Gastroesophageal sphincter (tissue), 4 donors: ENCODE data around the gene SELENOI. TPM values are rescaled to one million over a fixed set of nuclear protein-coding genes. Genes with fewer than 3 reads are reported as not detected.

ENCODE experiments used
- ATAC-seq: fragments of 150-250 bp; one replicate; pipeline ENCODE4 v1.9.1; 2016; ENCODE audit warnings: mild to moderate bottlenecking, moderate library complexity
- H3K27ac ChIP-seq, 4 donors: fragments of 200-600 bp; sonication (generic) in 3 of 4; 1 replicate in 3 of 4; 2 replicates in 1 of 4; pipeline ENCODE4 v1.5.1; 2016 to 2019
- H3K27me3 ChIP-seq: fragments of 200-600 bp; sonication (generic); one replicate; pipeline ENCODE4 v1.5.1; 2019
- H3K36me3 ChIP-seq, 2 donors: fragments of 200-600 bp; sonication (generic); one replicate each; pipeline ENCODE4 v1.5.1; 2019; ENCODE audit warnings: control low read depth in 1 of 2
- H3K4me1 ChIP-seq, 3 donors: fragments of 200-600 bp; sonication (generic); 1 replicate in 2 of 3; 2 replicates in 1 of 3; pipeline ENCODE4 v1.5.1; 2016 to 2019; ENCODE audit warnings: control low read depth in 2 of 3
- H3K4me3 ChIP-seq, 2 donors: fragments of 200-600 bp; sonication (generic); one replicate each; pipeline ENCODE4 v1.5.1; 2019; ENCODE audit warnings: mild to moderate bottlenecking in 1 of 2, moderate library complexity in 1 of 2
- H3K9me3 ChIP-seq, 3 donors: fragments of 200-600 bp; sonication (generic); one replicate each; pipeline ENCODE4 v1.5.1; 2017 to 2019; ENCODE audit warnings: control low read depth in 2 of 3
- EP300 ChIP-seq: sonication (generic); formaldehyde crosslinking; IDR thresholded peaks from one replicate; pipeline ENCODE4 v1.6.1; 2017; ENCODE audit warnings: antibody characterized with exemption, mild to moderate bottlenecking
- POLR2A ChIP-seq, 2 donors: fragments of 450-650 bp; IDR thresholded peaks; one replicate each; pipeline ENCODE4 v1.6.1; 2017; ENCODE audit warnings: antibody characterized with exemption in 2 of 2, mild to moderate bottlenecking in 2 of 2, moderate library complexity in 1 of 2
- POLR2AphosphoS5 ChIP-seq: sonication (generic); formaldehyde crosslinking; IDR thresholded peaks from one replicate; pipeline ENCODE4 v1.6.1; 2017; ENCODE audit warnings: antibody characterized with exemption
- WGBS, 2 donors: methylation state at CpG; one replicate each; pipeline ENCODE4 v1.1.5; 2018; ENCODE audit warnings: low coverage in 1 of 2; 5-methylcytosine and 5-hydroxymethylcytosine counted together
- total RNA-seq, 4 donors: library from RNA; depleted of rRNA; stranded (reverse); fragments of >200 nt; gene quantifications; one replicate each; pipeline ENCODE4 v1.1.0, GENCODE V29; 2016
- TF ChIP-seq, protein P1 (sequence below), 4 experiments: fragments of 200-600 bp in 2 of 4; fragments of 450-650 bp in 2 of 4; sonication (generic) in 1 of 4; IDR thresholded peaks; one replicate each; pipeline ENCODE4 v1.5.1; 2017 to 2019; ENCODE audit warnings: antibody characterized with exemption in 4 of 4, mild to moderate bottlenecking in 2 of 4, moderate library complexity in 2 of 4

Gene SELENOI
- total RNA-seq, 4 donors from 2014 or later: 7.0 to 10.9 (median 8.7) TPM

GRCh38 chr2:26428846-26429245, 82.9 kb downstream of the SELENOI start:
- Histone ChIP-seq H3K9me3 (no peaks in the 10 kb centered on the region), H3K36me3 (no peaks in the 10 kb centered on the region), H3K27me3 (no peaks in the 10 kb centered on the region), H3K27ac (no peak overlapping the region), H3K4me3 (no peak overlapping the region), H3K4me1 (no peaks in the 10 kb centered on the region)
- ATAC-seq: no peak
- TF ChIP-seq EP300 (no peak), POLR2AphosphoS5 (no peak), POLR2A (IDR thresholded peaks at IDR 0.05) (no peak)
- TF ChIP-seq, protein P1, sequence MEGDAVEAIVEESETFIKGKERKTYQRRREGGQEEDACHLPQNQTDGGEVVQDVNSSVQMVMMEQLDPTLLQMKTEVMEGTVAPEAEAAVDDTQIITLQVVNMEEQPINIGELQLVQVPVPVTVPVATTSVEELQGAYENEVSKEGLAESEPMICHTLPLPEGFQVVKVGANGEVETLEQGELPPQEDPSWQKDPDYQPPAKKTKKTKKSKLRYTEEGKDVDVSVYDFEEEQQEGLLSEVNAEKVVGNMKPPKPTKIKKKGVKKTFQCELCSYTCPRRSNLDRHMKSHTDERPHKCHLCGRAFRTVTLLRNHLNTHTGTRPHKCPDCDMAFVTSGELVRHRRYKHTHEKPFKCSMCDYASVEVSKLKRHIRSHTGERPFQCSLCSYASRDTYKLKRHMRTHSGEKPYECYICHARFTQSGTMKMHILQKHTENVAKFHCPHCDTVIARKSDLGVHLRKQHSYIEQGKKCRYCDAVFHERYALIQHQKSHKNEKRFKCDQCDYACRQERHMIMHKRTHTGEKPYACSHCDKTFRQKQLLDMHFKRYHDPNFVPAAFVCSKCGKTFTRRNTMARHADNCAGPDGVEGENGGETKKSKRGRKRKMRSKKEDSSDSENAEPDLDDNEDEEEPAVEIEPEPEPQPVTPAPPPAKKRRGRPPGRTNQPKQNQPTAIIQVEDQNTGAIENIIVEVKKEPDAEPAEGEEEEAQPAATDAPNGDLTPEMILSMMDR (IDR thresholded peaks at IDR 0.05): no peak
- 84 to 100% methylated on average over 2 of the region's 2 CpGs for WGBS, 2 donors

DNA sequence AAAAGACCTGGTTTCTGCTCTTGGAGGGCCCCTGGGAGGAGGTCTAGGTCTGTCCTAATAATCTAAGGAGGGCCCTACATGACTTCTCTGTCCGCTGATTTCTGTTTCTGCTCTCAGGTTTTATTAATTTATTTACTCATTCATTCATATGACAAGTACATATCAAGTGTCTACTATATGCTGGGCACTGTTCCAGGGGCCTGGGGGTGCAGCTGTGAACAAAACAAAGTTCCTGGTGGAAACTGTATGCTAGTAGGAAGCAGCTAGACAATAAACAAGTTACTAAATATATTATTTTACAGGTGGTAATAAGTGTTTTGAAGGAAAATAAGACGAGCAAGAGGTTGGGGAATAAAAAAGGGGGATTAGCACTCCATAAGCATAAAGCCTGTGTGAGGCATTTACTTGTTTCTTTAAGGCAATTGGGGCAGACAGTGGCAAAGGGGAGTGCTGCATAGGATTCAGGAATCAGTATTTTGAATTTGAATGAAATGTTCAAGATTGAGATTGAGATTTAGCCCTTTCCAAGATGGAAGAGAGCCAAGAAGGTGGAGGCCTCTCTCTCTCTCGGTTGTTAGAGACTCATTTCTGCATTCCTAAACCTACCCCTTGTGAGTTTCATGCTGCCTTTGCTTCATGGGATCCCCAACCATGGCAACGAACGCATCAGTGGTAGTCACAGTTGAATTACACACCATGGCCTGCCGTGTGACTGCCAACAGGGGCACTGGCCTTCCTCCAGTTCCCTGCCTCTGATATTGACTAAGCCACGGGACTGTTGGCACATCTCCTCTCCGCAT, 84.0 kb downstream of the SELENOI start:
- Histone ChIP-seq H3K36me3 (no peaks in the 10 kb centered on the region), H3K9me3 (no peaks in the 10 kb centered on the region), H3K27ac (no peak overlapping the region), H3K27me3 (no peaks in the 10 kb centered on the region), H3K4me1 (no peaks in the 10 kb centered on the region), H3K4me3 (no peak overlapping the region)
- ATAC-seq: no peak
- no peak for TF ChIP-seq EP300
- TF ChIP-seq POLR2AphosphoS5: no peak
- TF ChIP-seq POLR2A (IDR thresholded peaks at IDR 0.05): no peak
- TF ChIP-seq, protein P1 (IDR thresholded peaks at IDR 0.05): no peak
- 68 to 84% methylated on average over 8 of the region's 8 CpGs for WGBS, 2 donors

DNA sequence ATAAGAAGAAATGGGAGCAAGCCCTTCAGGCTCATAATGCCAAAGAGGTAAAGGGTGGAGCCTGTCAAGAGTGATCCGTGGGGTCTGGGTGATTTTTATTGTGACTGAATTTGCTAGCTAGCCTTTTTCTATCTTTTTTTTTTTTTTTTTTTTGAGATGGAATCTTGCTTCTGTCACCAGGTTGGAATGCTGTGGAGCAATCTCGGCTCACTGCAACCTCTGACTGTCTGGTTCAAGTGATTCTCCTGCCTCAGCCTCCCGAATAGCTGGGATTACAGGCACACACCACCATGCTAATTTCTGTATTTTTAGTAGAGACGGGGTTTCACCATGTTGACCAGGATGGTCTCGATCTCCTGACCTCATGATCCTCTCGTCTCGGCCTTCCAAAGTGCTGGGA, 84.9 kb downstream of the SELENOI start:
- TF ChIP-seq POLR2AphosphoS5 (no peak), EP300 (no peak)
- no peak overlapping the region for H3K4me3 ChIP-seq
- no peaks in the 10 kb centered on the region for H3K4me1 ChIP-seq
- H3K9me3 ChIP-seq: no peaks in the 10 kb centered on the region
- WGBS, 2 donors: 86 to 100% methylated on average over 1 to 7 of the region's 7 CpGs
- ATAC-seq: no peak
- H3K36me3 ChIP-seq: no peaks in the 10 kb centered on the region
- no peak overlapping the region for H3K27ac ChIP-seq
- H3K27me3 ChIP-seq: no peaks in the 10 kb centered on the region

GRCh38 chr2:26432363-26432762, 86.4 kb downstream of the SELENOI start:
- H3K4me3 ChIP-seq: no peak overlapping the region
- no peak for ATAC-seq
- no peaks in the 10 kb centered on the region for H3K36me3 ChIP-seq
- TF ChIP-seq POLR2A (IDR thresholded peaks at IDR 0.05) (no peak), EP300 (no peak), POLR2AphosphoS5 (no peak)
- TF ChIP-seq, protein P1 (IDR thresholded peaks at IDR 0.05): no peak
- no peaks in the 10 kb centered on the region for H3K4me1 ChIP-seq
- no peaks in the 10 kb centered on the region for H3K27me3 ChIP-seq
- no peak overlapping the region for H3K27ac ChIP-seq
- H3K9me3 ChIP-seq: no peaks in the 10 kb centered on the region

DNA sequence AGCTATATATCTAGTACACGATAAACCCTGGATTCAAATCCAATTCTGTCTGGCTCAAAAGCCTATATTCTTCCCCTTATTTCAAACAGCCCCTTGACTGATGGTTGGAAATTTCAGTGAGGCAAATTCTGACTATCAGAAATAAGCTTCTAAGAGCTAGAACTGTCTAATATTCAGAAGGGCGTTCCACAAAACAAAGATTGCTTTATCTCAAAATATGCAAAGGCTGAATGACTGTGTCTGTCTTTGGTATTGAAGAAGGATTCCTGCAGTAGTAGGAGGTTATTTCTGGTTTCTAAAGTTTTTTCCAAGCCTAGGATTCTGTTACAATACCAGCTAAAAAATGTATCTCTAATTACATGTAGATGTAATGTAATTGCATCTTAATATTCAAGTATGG, 86.9 kb downstream of the SELENOI start:
- Histone ChIP-seq H3K36me3 (no peaks in the 10 kb centered on the region), H3K9me3 (no peaks in the 10 kb centered on the region), H3K4me3 (no peak overlapping the region), H3K4me1 (no peaks in the 10 kb centered on the region), H3K27me3 (no peaks in the 10 kb centered on the region), H3K27ac (no peak overlapping the region)
- no peak for TF ChIP-seq POLR2AphosphoS5
- no peak for TF ChIP-seq EP300
- TF ChIP-seq POLR2A (IDR thresholded peaks at IDR 0.05): no peak
- TF ChIP-seq, protein P1 (IDR thresholded peaks at IDR 0.05): no peak
- no peak for ATAC-seq
- WGBS, 2 donors: 33 to 68% methylated on average over 1 to 2 of the region's 2 CpGs
